ENCODE results near the gene FSTL3.

The FSTL3 gene

DNA sequence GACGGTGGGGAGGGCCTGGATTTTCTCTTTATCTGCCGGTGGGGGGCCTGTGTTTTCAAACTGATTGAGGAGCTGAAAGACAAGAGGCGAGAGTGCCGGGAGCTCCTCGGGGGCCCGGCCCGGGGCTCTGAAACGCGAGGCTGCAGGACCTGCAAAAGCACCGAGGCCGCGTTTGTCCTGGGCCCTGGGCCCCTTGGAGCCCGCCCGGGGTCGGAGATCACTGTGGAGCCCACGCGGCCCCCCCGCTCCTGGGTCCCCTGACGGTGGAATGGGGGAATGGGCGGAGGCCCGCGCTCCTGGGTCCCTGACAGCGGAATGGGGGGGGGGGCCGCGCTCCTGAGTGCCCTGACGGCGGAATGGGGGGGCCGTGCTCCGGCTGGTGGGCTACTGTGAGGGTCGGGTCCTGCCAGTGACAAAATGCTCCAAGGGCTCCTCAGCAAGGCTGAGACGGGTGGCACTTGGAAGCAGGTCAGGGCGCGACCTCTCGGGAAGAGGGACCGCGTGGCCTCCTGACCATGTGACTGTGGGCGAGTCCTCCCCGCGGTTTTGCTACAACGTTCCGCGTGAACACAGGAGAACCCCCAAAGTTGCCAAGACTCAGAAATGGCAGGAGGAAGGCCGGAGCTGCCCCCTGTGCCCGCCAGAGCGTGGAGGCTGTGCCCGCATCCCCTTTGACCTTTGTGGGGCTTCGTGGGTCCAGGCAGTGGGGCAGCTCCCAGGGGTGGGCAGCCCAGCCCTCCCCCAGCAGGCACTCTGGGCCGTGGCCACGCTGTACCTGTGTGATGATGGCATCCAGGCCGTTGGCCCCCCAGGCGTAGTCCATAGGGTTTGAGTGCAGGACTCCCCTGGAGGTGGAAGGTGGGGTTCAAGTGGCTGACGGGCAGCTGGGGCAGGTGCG lies 27.0 kb upstream of the FSTL3 start:
- Histone ChIP-seq H3K9me3 (replicated peaks; ENCODE audit: insufficient read depth, low read length) (no peaks in the 10 kb centered on the region), H2AFZ (ENCODE audit: low read length) (no peak overlapping the region), H3K27ac (ENCODE audit: low read length) (no peak overlapping the region), H3K4me2 (ENCODE audit: low read depth, low read length) (no peak overlapping the region), H3K36me3 (replicated peaks; ENCODE audit: insufficient read depth, low read length) (peaks cover 43% of the 10 kb centered on the region), H4K20me1 (ENCODE audit: insufficient read depth, low read length) (peaks cover 26% of the 10 kb centered on the region), H3K79me2 (ENCODE audit: low read length) (peaks cover 55% of the 10 kb centered on the region), H3K4me3 (ENCODE audit: low read length) (no peak overlapping the region), H3K27me3 (replicated peaks; ENCODE audit: insufficient read depth, low read length) (no peaks in the 10 kb centered on the region), H3K9ac (ENCODE audit: low read length) (no peak overlapping the region), H3K4me1 (ENCODE audit: low read length) (no peaks in the 10 kb centered on the region), H3F3A (ENCODE audit: insufficient read depth, low read length) (no peaks in the 10 kb centered on the region), H3K9me2 (replicated peaks; ENCODE audit: insufficient read depth, low read length) (no peaks in the 10 kb centered on the region)
- TF ChIP-seq, protein P1, sequence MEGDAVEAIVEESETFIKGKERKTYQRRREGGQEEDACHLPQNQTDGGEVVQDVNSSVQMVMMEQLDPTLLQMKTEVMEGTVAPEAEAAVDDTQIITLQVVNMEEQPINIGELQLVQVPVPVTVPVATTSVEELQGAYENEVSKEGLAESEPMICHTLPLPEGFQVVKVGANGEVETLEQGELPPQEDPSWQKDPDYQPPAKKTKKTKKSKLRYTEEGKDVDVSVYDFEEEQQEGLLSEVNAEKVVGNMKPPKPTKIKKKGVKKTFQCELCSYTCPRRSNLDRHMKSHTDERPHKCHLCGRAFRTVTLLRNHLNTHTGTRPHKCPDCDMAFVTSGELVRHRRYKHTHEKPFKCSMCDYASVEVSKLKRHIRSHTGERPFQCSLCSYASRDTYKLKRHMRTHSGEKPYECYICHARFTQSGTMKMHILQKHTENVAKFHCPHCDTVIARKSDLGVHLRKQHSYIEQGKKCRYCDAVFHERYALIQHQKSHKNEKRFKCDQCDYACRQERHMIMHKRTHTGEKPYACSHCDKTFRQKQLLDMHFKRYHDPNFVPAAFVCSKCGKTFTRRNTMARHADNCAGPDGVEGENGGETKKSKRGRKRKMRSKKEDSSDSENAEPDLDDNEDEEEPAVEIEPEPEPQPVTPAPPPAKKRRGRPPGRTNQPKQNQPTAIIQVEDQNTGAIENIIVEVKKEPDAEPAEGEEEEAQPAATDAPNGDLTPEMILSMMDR (IDR thresholded peaks at IDR 0.05; ENCODE audit: low read length), result no peak
- TF ChIP-seq EZH2 (optimal IDR thresholded peaks at IDR 0.05; ENCODE audit: low read depth, low read length), result no peak
- TF ChIP-seq EZH2phosphoT487 (IDR thresholded peaks at IDR 0.05; ENCODE audit: low read length), result no peak
- DNase-seq, result no peak

DNA sequence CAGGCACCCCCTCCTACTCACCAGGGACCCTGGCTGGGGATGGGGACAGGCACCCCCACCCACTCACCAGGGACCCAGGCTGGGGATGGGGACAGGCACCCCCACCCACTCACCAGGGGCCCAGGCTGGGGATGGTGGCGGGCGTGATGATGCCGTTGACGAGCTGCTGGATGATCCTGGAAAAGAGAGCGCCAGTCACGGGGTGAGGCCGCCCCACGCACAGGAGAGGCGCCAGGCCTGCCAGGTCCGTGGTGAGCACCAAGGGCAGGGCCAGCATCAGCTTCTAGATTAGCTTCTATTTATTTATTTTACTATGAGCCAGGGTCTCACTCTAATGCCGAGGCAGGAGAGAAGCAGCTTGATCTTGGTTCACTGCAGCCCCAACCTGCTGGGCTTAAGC lies 26.1 kb upstream of the FSTL3 start:
- Histone ChIP-seq H3K4me1 (ENCODE audit: low read length) (no peaks in the 10 kb centered on the region), H3K9me3 (replicated peaks; ENCODE audit: insufficient read depth, low read length) (no peaks in the 10 kb centered on the region), H4K20me1 (ENCODE audit: insufficient read depth, low read length) (peaks cover 31% of the 10 kb centered on the region), H3K27ac (ENCODE audit: low read length) (no peak overlapping the region), H3K9ac (ENCODE audit: low read length) (no peak overlapping the region), H3F3A (ENCODE audit: insufficient read depth, low read length) (no peaks in the 10 kb centered on the region), H3K79me2 (ENCODE audit: low read length) (peaks cover 64% of the 10 kb centered on the region), H2AFZ (ENCODE audit: low read length) (no peak overlapping the region), H3K27me3 (replicated peaks; ENCODE audit: insufficient read depth, low read length) (no peaks in the 10 kb centered on the region), H3K9me2 (replicated peaks; ENCODE audit: insufficient read depth, low read length) (no peaks in the 10 kb centered on the region), H3K36me3 (replicated peaks; ENCODE audit: insufficient read depth, low read length) (peaks cover 46% of the 10 kb centered on the region), H3K4me2 (ENCODE audit: low read depth, low read length) (no peak overlapping the region), H3K4me3 (ENCODE audit: low read length) (no peak overlapping the region)
- DNase-seq, result no peak
- no peak for TF ChIP-seq EZH2 (optimal IDR thresholded peaks at IDR 0.05; ENCODE audit: low read depth, low read length)
- TF ChIP-seq EZH2phosphoT487 (IDR thresholded peaks at IDR 0.05; ENCODE audit: low read length), result no peak
- TF ChIP-seq, protein P1 (IDR thresholded peaks at IDR 0.05; ENCODE audit: low read length), result no peak

DNA sequence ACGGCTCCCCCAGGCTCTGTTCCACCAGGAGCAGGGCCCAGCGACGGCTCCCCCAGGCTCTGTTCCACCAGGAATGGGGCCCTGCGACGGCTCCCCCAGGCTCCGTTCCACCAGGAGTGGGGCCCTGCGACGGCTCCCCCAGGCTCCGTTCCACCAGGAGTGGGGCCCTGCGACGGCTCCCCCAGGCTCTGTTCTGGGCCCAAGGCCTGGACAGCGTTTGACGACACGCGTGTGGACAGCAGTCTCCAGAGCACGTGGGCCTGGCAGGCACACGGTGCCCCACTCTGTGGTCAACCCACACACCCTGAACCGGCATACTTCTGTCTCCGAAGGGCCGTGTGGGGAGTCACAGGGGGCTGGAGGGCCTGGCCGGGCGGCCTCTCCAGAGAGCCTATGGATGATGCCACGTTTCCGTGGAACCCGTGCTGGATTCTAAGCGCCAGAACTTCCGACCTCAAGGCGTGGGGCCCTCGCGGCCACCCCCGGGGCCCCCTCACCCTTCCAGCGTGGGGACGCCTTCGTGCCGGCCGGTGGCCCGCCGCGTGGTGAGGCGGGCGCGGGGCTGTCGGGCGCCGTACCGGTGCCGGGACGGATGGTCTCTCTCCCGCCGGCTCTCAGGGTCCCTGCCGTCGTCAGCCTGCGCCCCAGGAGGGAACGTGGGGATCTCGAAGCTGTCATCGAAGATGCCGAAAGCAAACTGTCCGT lies 24.9 kb upstream of the FSTL3 start:
- Histone ChIP-seq H3K79me2 (ENCODE audit: low read length) (peaks cover 76% of the 10 kb centered on the region), H4K20me1 (ENCODE audit: insufficient read depth, low read length) (peaks cover 43% of the 10 kb centered on the region)

More for the DNA sequence above, 24.9 kb upstream of the FSTL3 start:
- Histone ChIP-seq H3F3A (ENCODE audit: insufficient read depth, low read length) (no peaks in the 10 kb centered on the region), H3K27me3 (replicated peaks; ENCODE audit: insufficient read depth, low read length) (no peaks in the 10 kb centered on the region), H3K9me2 (replicated peaks; ENCODE audit: insufficient read depth, low read length) (no peaks in the 10 kb centered on the region), H2AFZ (ENCODE audit: low read length) (no peak overlapping the region), H3K27ac (ENCODE audit: low read length) (no peak overlapping the region), H3K4me1 (ENCODE audit: low read length) (no peaks in the 10 kb centered on the region), H3K4me2 (ENCODE audit: low read depth, low read length) (no peak overlapping the region), H3K9me3 (replicated peaks; ENCODE audit: insufficient read depth, low read length) (no peaks in the 10 kb centered on the region), H3K9ac (ENCODE audit: low read length) (no peak overlapping the region), H3K4me3 (ENCODE audit: low read length) (no peak overlapping the region), H3K36me3 (replicated peaks; ENCODE audit: insufficient read depth, low read length) (peaks cover 56% of the 10 kb centered on the region)
- TF ChIP-seq EZH2 (optimal IDR thresholded peaks at IDR 0.05; ENCODE audit: low read depth, low read length) (no peak), EZH2phosphoT487 (IDR thresholded peaks at IDR 0.05; ENCODE audit: low read length) (no peak)
- TF ChIP-seq, protein P1 (IDR thresholded peaks at IDR 0.05; ENCODE audit: low read length), result no peak
- DNase-seq, result no peak

Measured in MM.1S (cell line).